ENCODE results near the gene FAM171A1.

GRCh38 chr10:15349112-15349511 lies 22.0 kb downstream of the FAM171A1 start:
- TF ChIP-seq POLR2A (IDR thresholded peaks at IDR 0.05) (no peak), CTCF (IDR thresholded peaks at IDR 0.05) (no peak)
